ENCODE results near the gene STOM.

GRCh38 chr9:121344184-121344583, 25.9 kb downstream of the STOM start:
- TF ChIP-seq CTCF (IDR thresholded peaks at IDR 0.05) (no peak), EZH2 (IDR thresholded peaks at IDR 0.05; ENCODE audit: borderline replicate concordance, insufficient read depth, low read depth, low read length, poor library complexity, severe bottlenecking) (no peak)

Data from B cell (primary cell).